Activated T-cell treated with anti-CD3 and anti-CD28 coated beads for 24 hours (primary cell): ENCODE results near the gene MPZL3.

ENCODE experiments used
- DNase-seq: peaks from one replicate; pipeline ENCODE4 v3.0.0-alpha.2; 2020; ENCODE audit warnings: low read depth

MPZL3 gene

GRCh38 chr11:118232659-118233058, 19.5 kb downstream of the MPZL3 start:
- DNase-seq, result peak; percentile 62

DNA sequence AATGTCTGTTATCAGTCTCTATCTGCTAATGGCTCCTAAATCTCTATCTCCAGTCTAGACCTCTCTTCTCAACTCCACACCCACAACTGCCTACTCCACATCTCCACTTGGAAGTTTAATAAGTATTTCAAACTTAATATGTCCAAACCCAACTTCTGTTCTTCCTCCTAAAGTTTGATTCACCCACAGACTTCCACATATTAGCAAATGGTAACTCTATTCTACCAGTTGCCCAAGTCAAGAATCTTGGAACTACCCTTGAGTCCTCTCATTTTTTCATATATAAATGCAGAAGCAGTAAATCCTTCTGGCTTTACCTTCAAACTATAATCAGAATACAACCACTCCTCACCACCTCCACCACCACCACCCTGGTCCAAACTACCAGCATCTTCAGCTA, 20.7 kb downstream of the MPZL3 start:
- DNase-seq, result no peak

DNA sequence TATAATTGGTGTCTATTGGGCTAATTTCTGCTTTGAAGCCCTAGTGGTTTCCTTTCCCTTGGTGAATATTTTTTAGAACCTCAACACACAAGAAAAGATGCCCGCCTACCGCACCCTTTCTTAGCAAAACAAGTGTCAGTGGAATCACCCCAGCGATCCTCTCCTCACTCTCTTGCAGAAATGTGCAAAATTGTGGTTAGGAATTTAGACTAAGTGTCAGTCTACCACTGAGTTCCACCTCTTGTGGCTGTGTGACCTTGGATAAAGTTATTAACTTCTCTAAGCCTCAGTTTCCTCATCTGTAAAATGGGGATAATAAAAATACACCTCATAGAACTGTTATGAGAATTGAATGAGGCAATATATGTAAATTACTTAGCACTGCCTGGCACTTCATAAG, 22.1 kb downstream of the MPZL3 start:
- DNase-seq, result no peak

- DNase-seq, result no peak
These were observed 22.8 kb downstream of the MPZL3 start for GRCh38 chr11:118229274-118229847.

DNA sequence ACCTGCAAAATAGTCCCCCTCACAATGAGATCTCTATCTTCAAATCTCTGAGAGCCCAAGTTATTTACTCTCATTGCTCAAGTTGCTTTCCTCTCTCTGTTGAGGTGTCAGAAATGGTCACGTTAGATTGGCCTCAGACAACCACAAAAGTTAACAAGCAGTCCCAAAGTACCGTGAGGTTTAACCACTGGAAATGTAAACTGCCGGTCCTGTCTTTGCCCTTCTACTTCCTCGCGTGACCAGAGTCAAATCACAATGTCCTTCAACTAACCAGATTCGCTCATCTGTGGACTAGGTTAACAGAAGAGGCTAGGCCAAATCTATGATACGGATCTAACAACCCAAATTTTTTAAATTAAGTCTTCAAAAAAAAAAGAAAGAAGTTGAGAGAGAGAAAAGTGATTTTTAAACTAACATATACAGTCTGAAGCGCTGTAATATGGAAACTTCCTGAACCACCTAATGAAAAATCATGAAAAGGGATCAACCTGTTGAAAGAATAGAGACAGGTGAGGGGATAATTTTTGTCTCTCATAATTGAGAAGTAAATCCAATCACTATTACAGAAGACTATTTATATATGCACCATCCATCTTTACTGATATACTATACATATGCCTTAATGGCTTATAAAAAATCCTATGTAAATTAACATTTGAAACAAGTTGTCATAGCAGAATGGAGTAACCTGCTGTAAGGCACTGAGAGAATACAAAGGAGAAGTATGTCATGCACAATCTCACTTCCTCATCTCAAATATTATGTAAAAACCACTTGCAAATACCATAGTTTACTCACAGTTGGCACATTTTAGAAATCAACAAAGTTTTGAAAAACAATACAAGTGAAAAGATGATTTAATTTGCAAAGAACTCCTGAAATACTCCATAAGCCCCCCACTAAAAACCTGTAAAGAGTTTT, 24.0 kb downstream of the MPZL3 start:
- no peak for DNase-seq

DNA sequence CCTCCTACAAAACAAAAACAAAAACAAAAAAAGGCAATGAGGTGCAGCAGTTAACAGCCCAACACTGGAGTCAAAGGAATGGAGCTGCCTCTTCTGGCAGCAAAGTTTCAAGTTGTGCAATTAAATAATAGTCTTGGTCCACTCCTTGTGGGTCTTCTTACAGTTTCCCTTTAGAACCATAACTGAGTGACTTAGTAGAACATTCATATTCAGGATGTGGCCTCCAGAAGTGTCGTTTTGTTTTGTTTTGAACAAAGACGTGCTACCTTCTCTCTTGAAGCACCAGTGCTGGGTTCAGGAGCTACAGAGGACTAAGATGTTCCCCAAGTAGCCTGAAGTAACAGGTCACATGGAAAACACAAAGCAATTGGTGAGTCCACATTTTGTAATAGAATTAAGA, 25.4 kb downstream of the MPZL3 start:
- DNase-seq, result no peak

GRCh38 chr11:118226296-118226695, 25.9 kb downstream of the MPZL3 start:
- DNase-seq, result no peak

DNA sequence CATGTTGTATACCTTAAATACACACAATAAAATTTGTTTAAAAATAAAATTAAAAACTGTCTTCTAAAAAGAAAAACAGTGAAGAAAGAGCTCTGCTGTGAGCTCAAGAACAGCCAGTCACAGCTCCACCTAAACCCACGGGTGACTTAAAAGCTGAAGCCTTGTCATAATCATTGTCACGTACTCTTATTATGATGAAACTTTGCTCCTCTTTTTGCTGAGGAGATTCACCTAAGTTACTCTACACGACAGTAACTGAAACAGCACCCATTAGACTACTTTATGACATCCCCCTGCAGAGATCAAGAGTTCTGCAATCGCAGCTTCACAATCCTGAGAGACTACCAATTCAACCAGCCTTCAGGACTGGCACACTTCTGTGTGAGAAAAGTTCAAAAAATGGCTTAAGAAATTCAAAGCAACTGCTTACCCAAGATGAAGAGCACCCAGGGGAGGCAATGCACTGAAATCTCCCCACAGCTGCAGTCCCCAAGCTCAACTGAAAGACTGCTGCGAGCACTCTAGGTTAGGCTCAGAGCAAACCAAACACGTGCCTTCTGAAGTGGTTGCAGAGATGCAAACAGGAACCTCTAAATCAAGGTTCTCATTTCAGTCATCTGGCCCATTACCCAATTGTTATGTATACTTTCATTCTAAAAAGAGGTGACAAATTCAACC, 27.5 kb downstream of the MPZL3 start, which contains the start of gene JAML:
Gene JAML, minus strand, starts transcription at position 501 of the 678 bp plus-strand sequence. CDS start 10,145 bp downstream, outside the sequence.
- no peak for DNase-seq

GRCh38 chr11:118223992-118224391, 28.2 kb downstream of the MPZL3 start:
- no peak for DNase-seq

DNA sequence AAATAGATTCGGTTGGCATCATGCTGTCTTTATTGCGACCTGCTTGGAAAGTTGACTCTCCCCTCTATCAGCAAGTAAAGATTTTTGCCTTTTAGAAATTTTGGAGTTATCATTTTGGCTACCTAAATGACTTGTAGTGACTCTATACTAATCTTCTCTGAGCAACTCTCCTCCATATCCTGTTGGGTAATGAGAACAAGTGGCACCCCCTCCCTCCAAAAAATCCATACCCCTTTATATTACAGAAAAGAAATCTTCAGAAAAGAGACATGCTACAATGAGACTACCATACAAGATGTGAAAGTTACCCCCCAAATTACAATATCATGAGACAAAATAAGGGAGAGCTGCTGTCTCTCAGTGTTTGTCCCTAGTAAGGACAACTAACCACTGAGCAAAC, 28.6 kb downstream of the MPZL3 start:
- DNase-seq, result no peak

DNA sequence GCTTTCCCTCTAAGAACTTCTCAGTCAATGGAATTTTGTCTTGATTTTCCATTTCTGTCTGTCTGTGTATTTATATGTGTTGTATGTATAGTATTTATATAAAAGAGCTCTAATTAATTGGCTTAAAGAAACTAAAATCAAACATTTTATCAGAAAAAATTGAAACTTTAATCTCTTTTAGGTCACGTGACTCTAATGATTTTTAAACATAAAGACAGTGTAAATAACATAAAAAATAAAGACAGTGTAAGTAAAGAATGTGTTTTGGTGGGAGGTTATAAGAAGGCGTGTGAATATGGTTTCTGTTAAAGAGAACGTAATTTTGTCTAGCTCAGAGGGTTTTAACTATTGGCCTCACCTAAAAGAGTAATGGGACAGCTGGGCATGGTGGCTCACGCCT, 29.7 kb downstream of the MPZL3 start:
- DNase-seq, result no peak

DNA sequence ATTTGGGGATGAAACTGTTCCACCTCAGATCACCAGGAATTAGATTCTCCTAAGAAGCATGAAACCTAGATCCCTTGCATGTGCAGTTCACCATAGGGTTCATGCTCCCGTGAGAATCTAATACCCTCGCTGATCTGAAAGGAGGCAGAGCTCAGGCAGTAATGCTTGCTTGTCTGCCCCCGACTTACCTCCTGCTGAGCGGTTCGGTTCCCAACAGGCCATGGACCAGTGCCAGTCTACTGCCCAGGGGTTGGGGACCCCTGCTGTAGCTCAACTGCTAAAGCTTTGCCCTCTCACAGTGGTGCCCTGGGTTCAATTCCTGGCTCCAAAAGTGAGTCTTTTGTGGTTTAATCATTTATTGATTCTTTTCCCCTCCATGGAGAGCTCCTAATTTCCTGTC, 30.7 kb downstream of the MPZL3 start:
- DNase-seq, result no peak

DNA sequence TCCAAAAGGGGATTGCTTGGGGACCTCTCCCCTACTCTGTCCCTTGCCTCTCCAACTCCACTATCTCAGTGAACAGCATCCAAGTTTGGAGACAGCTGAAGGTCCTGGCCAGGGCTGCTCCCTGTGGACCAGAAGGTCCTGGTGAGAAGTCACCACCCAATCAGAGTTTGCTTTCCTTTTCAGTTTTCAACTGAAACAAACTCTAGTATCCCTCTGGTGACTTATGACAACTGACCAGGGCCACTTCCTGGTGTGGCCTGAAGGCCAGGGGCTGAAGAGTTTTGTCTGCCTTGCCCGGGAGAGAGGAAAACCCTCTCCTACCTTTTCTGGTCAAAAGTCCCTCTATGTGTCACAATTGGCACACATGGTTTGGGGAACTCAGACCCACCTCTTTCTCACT, 32.4 kb downstream of the MPZL3 start:
- no peak for DNase-seq

GRCh38 chr11:118219244-118219643, 32.9 kb downstream of the MPZL3 start:
- DNase-seq, result no peak

DNA sequence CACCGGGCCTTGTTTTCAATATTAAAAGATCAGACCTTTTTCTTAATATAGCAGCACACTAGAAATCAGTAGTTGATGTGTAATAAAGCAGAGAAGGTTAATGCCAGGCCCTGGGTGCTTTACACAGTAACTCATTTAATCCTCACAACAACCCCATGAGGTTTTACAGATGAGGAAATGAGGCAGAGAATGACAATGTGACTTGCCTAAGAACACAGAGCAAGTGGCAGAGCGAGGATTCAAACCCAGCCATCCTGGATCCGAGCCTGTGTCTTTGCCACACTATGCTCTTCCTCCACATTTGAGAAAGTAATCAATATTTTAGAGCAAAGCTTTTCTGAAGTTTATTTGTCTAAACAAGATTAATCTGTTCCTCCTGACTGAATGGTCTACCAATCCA, 34.6 kb downstream of the MPZL3 start:
- no peak for DNase-seq

GRCh38 chr11:118216621-118217481, 35.3 kb downstream of the MPZL3 start:
- DNase-seq, result peak; percentile 56

GRCh38 chr11:118215765-118216164, 36.4 kb downstream of the MPZL3 start:
- no peak for DNase-seq

DNA sequence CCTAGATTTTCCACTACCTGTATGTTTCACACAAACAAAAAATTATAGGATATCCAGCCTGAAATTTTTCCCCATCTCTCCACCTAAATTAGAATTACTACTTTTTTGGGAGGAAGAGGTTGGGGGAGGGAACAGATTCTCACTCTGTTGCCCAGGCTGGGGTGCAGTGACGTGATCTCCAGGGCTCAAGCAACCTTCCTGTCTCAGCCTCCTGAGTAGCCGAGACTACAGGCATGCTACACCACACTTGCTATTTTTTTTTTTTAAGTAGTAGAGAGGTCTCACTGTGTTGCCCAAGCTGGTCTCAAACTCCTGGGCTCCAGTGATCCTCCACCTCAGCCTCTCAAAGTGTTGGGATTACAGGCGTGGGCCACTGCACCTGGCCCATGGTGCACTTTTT, 36.9 kb downstream of the MPZL3 start:
- DNase-seq, result no peak

GRCh38 chr11:118214210-118214914, 37.8 kb downstream of the MPZL3 start:
- DNase-seq, result no peak

DNA sequence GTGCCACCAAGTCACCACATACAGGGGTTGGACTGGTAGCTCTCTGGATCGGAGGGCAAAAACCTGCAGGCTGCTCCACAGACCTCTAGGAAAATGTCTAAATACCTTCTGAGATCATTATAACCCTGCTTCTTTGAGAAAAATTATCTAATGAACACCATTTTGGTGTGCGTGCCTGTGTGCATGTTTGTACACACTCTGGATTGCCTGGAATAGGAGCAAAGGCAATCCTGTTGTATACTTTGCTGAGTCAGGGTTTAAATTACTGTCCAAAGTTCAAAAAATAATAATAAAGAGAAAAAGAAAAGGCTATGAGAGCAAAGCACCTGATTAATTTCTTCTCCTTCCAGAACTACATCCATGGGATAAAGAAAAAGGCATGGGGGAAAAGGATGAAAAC, 38.4 kb downstream of the MPZL3 start:
- DNase-seq, result no peak

DNA sequence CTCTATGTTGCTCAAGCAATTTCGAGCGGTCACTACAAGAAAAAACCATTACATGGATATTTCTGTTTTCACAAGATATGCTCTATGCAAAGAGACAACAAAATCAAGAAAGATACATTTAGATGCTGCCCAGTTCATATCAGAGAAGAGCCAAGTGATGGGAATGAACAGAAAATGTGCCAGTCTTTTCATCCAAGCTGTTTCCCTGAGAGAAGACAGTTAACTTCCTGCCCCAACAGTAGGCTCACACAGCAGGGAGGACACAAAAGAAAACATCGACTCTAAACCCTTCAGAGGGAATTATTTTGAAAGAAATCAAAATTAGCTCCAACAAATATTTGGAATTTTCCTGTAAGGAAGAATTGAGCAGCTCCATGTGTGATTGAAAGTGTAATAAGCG, 39.0 kb downstream of the MPZL3 start:
- no peak for DNase-seq
